ENCODE results near the gene ARHGEF7.

DNA sequence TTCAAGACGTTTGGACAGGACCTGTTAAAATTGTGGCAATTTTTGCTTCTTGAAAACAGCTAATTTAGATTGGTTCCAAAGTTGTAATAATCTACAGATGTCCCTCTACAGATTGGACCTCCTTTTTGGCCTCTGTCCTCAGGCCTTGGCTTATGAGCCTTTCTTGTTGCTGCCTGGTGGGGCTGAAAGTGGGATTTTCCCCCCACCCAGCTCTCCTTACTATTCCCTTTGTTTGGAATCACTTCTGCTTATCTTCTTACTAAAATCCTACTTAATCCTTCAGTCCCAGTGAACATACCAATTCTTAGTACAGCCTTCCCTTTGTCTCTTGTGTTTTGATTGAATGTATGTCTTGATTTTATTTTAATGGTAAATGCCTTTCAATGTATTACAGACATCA, 141.8 kb downstream of the ARHGEF7 start:
- TF ChIP-seq CTCF (conservative IDR thresholded peaks at IDR 0.05), result no peak
- no peak for TF ChIP-seq ZFX (IDR thresholded peaks at IDR 0.05)

Data from C4-2B (cell line).